ENCODE measurements around the gene PGM5.

PGM5 gene

DNA sequence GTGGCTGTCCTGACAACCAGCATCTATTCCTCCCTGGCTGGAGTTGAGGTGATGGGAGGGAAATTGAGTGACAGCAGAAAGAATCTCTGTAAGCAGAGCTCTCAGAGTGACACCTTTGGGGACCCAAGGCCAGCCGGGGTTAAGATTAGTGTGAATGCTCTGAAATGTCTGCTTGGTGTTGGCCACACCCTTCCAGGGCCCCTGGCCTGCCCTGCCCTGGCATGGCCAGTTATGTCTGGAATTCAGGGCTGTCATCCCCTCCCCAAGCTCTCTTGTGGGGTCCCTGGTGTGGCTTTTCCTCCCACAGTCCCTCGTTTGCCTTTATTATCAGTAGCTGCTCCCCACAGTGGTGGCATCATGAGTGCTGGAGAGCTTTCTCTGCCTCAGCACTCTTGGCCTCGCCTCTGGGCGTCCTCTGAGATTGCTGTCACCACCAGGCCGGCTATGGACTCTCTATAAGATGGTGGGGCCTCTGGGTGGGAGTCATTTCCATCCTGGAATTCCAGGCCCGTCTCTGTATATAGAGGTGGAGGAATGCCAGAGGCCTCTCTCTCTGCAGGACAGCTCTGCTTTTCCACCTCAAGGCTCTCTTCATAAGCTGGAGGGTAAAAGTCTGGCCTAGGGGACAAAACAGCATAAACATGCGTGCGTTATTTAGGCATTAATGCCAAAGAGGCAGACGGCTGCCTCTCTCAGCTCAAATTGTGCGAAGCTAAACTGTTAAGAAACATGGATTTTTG lies 180.6 kb downstream of the PGM5 start:
- DNase-seq (ENCODE audit: low read depth in 2 of 2): no peak

DNA sequence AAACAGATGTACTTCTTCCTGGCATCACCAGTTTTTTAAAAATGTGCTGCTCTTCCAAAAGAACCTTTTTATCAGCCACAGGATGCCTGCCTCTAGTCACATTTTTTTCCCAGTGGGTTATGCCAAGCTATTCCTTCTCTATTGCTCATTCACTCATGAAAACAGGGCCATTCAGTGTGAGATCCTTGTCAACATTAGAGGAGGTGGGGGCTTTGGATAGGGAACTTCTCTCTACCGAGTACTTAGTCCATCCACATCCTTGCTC lies 181.1 kb downstream of the PGM5 start:
- DNase-seq (ENCODE audit: low read depth in 2 of 2): no peak

DNA sequence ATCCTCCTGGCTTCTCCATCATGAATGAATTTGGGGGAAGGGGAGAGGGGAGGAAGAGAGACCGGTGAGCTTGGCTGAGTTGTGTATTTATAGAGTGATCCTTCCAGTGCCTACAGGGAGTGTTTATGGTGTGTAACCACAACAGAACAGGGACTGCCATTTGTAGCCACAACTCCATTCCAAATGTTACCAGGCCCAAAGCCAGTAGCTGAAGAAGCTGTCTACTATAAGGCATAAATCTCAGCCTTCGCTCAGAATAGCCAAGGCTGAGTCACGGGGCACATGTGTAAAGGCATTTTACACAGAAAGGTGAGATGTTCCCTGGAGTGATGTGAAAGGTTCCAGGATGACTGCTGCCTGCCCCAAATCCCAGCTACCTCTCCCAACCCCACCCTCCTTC lies 181.8 kb downstream of the PGM5 start:
- no peak for DNase-seq (ENCODE audit: low read depth in 2 of 2)

DNA sequence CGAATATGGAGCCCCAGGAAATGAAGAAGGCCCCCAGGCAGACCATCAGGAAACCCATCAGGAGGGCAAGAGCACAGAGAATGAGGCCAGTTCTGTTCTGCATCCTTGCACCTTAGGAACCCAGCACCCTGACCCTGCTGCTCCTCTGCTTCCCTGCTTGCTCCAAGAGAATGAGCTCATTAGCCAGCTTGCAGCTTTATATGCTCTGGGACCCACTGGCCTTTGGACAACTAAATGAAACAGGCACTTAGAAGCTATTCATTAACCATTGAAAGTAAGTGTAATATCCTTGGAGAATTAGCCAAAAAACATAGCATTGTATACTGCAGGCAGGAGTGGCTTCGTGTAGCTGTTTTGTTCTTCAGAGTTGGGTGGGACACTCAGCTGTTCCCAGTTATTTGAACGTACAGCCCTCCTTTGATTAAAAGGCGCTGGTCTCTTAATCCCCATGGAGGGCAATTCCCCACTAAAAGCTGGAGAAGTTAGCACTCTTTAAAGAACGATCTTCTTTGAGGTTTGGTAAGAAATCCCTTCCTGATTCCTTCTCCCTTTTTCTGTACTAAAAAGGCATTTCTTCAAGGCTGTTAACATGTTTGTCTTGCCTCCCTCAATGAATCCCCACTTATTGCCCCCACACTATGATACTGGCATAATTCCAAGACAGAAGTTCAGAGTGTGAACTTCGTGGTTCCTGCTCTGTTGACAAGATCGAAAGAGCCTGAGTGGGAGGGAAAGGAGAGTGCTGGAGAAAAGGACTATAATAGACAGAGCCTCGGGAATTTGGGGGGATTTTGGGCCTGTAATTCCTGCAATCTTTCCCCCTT lies 184.5 kb downstream of the PGM5 start, which contains the start of gene TMEM252:
TSS of gene TMEM252 (minus strand) at position 172 of the 824 bp plus-strand sequence. CDS start at position 103, 69 bp downstream.
- no peak for DNase-seq (ENCODE audit: low read depth in 2 of 2)

DNA sequence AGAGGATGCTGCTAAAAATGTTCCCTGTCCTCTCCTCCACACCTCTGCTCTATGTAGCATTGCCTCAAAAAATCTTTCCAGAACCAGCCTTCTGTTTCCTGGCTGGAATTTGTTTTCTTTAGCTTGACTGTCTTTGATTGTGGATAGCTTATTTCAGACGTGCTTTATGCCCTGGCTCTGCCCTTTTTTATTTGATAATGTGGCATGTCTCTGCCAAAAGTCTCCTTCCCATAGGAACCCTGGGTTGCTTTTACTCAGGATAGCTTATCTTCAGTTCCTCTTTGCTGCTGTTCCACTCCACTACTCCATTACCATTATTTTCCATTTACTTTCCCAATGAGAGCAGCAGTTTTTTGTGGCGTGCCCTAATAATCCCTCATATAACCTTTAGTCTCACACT lies 185.2 kb downstream of the PGM5 start:
- no peak for DNase-seq (ENCODE audit: low read depth in 2 of 2)

DNA sequence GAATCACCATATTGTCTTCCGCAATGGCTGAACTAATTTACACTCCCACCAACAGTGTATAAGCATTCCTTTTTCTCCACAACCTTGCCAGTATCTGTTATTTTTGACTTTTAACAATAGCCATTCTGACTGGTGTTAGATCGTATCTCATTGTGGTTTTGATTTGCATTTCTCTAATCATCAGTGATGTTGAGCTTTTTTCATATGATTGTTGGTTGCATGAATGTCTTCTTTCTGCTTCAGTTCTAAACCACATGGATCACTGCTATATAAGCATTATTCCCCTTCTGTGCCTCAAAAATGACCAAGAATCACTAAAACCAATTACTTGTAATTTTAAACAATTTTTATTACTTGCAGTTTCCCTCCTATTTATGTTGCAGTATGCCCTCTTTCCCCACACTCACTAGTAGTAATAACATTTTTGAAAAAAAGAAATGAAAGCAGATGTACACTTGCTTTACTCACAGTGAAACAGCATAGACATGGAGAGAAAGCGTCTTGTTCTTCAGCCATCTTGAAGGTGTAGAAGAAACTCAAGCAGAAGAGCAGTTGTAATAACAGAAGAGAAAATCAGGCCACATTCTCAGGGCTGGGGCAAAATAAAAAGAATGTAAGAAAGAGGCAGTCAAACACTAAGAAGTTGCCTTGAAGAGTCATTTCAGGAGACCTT lies 188.8 kb downstream of the PGM5 start:
- DNase-seq (ENCODE audit: low read depth in 2 of 2): no peak

DNA sequence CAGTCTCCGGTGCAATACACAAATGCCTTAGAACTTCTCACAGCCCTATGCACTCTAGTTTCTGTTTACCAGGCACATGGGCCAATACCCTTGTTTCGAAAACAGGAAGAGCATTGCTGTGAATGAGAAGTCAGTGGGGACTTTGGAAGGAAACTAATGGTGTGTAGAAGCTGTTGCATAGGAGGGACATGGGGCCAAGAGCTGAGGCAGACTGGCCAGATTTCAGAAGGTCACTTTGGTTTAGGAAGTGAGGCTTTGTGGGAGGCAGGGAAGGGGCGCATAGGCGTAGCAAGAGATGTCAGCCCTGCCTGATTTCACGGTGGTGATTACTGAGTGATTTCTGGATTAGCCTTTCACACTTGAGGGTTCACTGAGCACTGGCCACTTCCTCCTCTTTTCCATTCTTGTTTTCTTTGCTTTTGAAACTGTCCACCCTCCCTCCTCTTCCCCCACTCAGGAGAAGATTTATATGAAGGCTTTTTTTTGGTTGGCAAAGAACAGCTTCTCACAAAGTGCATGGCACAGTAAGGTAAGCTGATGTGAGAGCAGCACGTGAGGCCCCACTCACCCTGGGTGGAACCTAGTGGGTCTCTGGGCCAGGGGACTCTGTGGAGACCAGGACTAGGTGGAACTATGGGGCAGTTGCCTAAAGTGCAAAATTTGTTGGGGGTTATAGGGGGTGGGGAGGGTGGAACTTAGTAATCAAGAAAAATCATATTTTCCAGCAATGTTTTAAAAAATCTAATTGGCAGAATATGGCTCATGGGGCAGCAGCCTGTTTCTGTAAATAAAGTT lies 190.4 kb downstream of the PGM5 start:
- no peak for DNase-seq (ENCODE audit: low read depth in 2 of 2)

DNA sequence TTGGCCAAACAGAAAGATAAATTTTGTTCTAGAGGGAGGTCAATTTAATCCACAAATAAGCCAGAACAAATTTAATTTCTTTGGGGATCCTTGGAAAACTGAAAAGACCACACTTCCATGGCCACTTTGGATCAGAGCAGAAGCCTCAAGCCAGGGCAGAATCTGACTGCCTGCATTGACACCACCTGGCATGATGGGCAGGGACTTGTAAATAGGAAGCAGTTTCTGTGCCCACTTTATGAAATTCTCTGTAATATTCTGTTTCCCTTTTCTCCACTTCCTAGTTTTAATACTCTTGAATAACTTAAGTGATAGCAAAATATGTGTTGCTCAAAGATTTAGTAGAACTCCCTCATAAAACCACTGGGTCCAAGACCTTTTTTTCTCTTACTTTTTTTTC lies 191.0 kb downstream of the PGM5 start:
- DNase-seq (ENCODE audit: low read depth in 2 of 2): no peak

DNA sequence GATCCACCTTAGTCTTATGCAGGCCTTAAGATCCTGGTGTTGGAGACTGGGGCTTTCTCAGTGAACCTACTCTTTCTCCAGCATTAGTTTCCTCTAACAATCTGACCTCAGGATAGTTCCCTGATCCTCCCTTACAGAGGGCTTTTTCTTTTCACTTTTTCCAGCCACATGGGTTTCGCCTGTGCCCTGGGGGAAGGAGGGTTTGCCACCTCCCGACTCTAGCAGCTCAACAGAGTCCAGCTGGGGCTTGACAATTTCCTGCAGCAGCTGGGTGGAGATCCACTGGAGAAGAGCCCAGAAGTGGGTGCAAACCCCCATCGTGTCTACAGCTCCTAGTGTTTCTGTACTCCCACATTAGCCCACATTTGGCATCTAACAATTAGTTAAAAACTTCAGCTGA lies 191.8 kb downstream of the PGM5 start:
- DNase-seq (ENCODE audit: low read depth in 2 of 2): no peak

DNA sequence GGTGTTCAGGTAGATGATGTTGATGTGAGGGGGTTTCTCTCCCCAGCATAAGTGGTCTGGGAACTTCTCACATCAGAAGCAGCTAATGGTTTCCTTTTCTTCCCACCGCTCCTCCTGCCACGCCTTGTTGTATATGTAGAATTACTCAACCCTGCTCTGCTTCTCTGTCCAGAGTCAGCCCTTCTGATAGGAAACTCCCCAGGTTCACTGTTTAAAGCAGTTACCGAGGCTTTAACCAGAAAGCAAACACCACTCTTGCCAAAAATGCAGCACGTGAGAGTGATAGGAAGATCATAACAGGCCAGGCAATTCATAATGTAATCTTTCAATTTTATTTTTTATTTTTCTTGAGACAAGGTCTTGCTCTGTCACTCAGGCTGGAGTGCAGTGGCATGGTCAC lies 194.8 kb downstream of the PGM5 start:
- no peak for DNase-seq (ENCODE audit: low read depth in 2 of 2)

DNA sequence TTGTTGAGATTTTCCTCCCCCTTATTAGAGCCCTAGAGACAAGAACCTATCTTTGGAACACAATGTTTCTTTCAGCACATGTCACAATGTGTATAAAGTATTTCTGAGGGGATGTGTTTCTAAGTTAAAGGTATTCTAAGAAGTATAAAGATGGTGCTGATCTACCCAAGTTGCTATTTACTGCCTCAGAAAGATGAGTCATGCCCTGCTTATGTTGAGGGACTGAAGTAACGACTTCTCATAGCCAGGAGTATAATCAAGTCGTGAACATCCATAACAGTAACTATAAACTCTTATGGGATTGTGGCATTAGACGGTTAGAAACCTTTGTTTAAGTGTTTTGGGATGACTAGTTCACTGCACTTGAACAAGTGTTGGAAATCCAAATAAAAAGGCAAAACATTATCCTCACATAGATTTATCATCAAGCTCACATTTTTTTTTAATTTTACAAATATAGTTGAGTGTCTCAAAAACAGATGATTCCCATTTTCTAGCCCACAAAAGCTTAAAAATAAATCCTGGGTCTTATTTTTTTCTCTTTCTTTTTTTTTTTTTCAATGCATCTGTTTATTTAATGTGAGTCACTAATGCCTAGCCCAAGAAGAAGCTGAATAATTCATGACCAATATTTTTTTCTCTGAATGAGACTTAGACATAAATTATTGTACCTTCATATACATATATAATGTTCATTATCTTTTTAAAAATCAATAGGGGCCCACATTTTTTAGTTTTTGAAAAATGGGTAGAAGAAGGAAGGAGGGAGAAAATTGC lies 196.5 kb downstream of the PGM5 start:
- no peak for DNase-seq (ENCODE audit: low read depth in 2 of 2)

DNA sequence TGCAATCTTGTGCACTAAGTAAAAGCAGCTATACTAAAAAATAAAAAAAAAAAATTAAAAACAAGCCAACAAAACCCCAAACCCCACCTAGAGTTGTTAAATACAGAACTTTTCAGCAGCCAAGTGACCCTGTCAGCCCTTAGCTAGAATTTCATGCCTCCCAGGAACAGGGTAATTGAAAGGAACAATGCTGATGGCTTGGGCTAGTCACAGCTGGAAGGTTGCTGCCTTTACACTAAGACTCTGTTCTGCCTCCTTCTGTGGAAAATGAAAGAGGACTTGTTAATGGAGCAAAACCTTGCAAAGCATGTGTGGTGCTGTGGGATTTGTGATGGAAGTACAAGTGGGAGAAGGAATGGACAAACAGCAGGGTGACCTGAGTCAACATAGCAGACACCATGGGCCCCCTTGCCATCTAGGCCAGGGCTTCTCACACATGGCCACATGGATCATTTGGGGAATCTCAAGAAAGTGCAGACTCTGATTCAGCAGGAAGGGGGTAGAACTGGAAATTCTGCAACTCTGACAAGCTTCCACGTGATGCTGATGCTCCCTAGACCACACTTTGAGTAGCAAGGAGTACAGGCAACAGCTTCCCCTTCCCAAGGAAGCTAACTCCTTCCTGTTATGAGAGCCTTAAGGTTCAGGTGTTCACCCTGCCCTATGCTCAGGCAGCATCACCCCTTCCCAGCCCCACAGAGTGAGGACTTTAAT lies 199.2 kb downstream of the PGM5 start:
- no peak for DNase-seq (ENCODE audit: low read depth in 2 of 2)

DNA sequence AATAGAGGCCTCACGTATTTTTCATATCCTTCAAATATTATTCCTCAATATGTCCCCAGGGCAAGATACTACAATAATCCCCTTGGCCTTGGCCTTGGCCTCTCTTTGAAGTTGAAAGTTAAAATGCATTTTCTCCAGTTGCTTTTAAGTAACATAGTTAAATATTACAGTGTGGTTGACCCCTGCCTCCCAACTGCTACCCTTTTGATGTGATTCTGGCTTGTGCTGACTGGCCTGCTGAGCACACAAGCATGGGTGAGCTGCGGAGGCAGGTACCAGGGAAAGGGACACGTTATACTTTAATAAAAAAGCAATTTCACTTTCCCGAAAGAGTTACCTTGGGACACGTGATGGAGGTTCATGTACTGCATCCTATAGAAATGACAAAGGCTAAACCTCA lies 202.1 kb downstream of the PGM5 start:
- no peak for DNase-seq (ENCODE audit: low read depth in 2 of 2)

DNA sequence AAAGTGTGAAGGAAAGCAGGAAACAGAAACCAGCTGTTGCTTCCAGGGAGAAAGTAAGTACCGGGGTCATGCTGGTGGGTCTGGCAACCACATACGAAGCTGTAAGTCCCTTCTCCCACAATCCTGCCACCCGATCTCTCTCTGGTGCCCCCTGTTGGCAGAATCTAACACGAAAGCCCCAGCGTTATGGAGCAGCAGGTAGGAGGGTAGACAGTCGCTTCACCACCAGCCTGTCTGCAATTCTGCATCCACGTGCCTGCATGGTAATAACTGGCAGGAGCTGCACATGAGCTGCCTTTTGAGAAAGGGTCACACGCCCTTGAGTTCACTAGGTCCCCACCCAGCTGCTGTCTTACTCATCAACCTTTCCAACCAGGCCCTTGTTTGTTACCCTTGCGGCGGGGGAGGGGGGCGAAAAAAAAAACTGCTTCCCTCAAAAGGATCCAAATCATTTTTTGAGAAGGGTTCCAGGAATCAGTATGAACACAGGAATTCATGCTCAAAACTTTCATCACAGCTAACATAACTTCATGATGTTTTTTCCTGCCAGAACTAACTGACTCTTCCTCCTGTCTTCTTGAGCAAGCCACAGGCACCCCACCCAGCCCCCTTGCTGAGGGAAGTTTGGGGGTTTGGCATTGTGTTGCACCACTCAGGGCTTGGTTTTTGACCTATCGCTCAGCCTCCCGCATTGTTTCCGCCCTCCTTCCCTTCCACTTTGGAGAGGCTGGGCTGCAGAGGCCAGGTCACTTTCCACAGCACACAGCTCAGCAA lies 203.8 kb downstream of the PGM5 start:
- peak; percentile 40 to 48 for DNase-seq (ENCODE audit: low read depth in 2 of 2)

DNA sequence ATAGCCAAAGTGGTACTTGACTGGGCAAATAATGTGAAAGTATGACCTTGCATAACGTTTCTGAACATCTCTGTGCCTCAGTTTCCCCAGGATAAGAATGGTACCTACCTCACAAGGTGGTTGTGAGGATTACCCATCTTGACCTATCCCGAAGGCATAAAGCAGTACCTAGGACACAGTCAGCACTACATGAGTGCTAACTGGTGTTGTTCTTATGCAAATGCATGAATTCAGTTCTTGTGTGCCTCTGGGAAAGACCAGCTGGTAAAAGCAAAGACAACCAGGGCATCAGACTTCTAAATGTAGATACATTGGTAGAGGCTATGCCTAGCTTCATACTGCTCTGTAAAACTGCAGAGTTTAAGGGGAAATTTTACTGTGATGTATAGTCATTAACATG lies 206.1 kb downstream of the PGM5 start:
- no peak for DNase-seq (ENCODE audit: low read depth in 2 of 2)

DNA sequence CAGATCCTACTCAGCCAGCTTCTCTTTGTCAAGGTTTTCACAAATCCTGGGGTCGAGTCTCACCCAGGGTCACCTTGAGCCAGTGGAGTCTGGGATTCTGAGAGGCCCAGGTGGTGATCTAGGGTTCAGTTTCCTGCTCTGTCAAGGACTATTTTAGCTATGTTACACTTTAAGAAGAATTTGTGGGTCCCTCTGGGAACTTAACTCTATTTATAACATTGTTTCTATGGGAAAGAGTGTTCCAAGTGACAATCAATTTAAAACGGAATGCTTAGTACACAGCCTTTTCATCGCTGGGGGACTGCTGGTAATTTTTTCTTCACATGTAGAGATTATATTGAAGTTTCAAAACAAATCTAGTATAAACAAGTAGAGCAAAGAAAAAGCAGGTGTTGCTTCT lies 211.2 kb downstream of the PGM5 start:
- no peak for DNase-seq (ENCODE audit: low read depth in 2 of 2)

DNA sequence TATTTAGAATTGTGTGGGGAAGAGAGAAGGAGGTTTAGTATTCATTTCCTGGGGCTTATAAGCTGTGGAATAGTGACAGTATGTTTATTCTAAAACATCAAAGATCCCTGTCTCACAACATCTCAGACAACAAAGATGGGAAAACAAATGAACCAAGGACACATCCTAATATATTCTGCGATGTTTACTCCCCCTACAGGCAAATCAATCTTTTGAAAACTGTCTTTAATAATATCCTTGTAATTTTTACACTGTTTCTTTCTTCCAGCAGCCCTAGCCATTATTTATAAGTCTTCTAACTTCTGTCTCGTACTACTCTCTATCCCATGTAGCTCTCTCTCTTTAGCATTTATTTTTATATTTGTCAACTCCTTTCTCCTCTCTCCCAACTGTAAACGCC lies 217.7 kb downstream of the PGM5 start:
- no peak for DNase-seq (ENCODE audit: low read depth in 2 of 2)

DNA sequence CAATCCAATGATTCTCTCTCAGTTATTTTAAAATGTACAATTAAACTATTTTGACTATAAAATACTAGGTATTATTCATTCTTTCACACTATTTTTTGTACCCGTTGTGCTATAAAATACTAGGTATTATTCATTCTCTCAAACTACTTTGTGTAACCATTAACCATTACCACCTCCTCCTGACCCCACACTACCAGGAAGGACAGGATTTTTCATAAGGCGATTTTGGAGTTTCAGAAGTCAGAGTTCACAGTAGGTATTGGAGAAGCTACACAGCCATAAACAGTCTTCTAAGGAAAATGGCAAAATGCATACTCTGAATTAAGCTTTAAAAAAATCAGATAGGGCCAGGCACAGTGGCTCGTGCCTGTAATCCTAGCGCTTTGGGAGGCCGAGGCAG lies 219.4 kb downstream of the PGM5 start:
- no peak for DNase-seq (ENCODE audit: low read depth in 2 of 2)

DNA sequence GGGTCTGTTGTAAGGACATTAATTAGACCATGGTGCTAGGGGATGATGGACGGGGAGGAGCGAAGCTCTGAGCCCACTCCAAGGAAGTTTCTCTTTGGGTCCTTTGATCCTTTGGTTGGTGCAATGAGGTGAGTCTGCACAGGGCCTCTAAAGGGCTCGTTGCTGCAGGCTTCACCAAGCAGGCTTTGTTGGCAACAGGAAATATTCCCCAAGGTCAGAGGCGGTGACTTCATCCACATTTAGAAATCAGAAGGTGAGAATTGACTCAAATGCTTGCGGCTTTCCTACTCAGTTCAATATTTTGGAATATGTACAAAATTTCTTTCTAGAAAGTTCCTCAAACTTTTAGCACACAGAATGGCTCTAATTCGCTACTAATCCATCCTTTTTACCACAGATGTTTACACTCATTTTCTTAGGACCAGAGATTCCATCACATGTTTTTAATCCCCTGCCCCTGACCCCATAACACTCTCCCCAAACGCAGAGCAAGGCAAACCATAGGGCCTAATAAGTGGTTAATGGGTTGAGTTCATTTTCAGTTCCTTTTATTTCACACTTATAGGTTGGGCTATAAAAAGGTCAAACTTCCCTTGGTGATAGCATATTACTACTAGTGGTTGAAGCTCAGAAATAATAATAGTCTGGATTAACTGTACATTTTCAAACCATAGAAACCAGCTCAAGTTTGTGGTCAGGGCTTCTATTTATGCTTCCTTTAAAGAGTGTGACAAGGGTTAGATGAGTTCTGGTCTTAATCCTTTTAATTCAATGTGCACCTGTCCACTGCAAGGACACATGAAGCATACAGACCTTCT lies 221.6 kb downstream of the PGM5 start:
- no peak for DNase-seq (ENCODE audit: low read depth in 2 of 2)
